RKO (cell line): ENCODE data around the gene BRAT1.

Experiments
- DNase-seq: peaks from one replicate; pipeline ENCODE4 v3.0.0-alpha.2; 2016; ENCODE audit warnings: low spot score

The BRAT1 gene

DNA sequence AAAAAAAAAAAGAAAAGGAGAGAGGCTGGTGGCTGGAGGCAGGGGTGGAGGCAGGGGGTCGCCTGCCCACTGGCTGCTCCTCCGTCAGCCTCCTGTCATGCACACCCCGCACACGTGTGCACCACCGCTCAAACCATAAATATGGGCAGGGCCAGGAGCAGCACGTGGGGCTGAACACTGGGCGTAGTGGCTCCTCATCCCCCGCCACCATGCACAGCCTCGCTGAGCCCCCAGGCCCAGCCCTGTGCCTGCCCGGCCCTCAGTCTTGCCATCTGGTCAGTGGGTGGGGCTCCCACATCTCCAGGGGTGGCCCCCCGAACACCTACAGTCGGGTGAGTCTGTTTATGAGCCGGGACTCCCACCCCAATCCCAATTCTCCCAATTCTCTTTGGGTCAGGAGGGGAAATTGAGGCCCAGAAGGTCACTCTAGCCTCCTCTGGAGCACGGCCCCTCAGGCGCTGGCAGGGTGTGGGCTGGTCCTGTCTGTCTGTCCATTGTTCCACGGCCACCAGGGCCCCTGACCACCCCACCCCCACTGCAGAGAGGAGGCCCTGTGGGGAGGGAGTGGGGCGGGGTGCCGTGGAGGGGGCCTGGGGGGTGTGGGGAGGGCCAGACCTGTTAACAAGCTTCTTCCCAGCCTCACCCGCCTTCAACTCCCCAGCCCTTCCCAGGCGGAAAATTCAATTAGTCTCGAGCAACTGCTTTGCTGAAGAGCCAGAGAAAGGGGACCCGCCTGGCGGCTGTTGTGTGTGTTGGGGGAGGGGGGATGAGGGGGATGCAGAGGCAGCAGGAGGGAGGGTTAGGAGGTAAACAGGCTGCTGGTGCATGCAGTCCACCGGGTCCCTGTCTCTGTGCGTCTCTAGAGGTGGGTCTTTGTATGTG lies 59.7 kb downstream of the BRAT1 start:
- DNase-seq, result no peak

DNA sequence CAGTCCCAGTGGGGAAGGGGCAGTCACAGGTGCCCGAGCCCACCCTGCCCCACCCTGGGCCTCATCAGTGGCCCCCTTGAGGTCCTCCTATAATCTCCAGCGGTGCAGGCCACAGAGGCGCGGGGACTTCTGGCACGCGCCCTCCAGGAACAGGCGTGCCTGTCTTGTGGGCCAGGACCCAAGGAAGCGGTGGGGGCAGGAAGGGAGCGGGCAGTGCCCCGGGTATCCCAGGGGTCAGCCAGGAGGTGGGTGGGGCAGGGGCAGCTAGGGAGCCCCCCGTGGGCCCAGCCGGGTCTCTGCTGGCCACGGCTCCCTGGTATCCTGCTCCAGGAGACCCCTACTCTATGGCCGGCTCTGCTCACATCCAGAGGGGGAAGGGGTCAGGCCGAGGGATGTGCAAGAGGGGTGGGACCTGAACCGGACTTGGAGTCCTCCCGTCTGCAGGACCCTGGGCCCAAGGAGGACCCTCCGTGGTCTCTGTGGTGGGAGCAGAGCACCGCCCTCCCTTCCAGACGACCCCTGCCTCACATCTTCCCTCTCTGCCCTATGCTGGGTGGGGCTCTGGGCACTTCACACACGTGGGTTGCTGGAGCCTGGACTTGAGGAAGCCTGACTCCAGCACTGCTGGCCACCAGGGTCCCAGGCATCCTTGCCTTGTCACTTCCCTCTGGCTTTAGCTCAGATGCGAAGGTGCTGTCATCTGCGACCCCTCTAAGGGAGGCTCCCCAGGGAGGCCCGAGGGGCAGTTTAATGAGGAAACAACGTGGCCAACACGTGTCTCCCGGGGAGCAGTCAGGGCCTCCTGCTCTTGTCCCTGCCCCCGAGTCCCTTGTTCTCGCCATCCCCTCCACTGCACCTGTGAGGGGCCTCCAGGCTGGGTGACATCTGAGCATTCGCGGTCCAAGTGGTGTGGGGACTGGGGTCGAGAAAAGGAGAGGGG lies 60.9 kb downstream of the BRAT1 start:
- no peak for DNase-seq

DNA sequence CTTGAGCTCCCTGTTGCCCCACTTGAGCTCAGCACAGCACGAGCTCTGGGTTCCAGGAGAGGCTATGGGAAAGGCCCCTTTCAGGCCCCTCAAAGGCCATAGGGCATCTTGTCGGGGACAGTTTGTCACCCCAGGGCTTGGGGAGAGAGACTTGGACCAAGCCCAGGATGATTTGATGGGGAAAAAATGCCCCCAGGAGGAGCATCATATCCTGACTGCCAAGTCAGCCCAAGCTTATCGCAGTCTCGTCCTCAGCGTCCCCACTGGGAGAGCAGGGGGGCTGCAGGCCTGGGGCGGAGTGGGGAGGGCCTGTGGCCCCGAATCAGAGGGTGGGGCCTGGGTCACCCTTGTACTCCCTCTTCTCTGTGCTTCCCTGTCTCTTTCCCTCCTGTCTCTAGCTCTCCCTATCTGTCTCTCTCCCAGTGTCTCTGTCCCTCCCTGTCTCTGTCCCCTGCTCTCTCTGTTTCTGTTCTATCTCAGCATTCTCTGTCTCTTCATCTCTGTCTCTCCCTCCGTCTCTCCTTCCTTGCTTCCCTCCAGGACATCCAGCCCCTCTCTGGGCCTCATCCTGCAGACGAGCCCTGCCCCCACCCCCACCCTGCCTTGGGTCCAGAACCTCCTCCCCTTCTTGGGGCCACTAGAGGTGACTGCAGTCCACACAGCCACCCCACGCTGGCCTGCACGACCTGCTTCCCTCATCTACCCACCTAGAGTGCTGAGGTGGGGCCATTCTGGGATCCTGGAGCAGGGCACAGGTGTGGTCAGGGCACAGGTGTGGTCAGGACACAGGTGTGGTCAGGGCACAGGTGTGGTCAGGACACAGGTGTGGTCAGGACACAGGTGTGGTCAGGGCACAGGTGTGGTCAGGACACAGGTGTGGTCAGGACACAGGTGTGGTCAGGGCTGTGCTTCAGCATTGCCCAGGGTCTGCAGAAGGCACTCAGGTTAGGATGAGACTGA lies 61.8 kb downstream of the BRAT1 start:
- DNase-seq, result no peak

DNA sequence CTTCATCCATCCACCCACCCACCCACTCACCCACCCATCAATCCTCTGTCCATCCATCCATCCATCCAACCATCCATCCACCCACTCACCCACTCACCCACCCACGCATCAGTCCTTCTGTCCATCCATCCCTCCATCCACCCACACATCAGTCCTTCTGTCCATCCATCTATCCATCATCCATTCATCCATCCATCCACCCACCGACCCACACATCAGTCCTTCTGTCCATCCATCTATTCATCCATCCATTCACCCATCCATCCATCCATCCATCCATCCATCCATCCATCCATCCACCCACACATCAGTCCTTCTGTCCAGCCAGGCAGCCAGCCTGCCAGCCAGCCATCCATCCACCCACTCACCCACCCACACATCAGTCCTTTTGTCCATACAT lies 63.3 kb downstream of the BRAT1 start:
- DNase-seq, result no peak

DNA sequence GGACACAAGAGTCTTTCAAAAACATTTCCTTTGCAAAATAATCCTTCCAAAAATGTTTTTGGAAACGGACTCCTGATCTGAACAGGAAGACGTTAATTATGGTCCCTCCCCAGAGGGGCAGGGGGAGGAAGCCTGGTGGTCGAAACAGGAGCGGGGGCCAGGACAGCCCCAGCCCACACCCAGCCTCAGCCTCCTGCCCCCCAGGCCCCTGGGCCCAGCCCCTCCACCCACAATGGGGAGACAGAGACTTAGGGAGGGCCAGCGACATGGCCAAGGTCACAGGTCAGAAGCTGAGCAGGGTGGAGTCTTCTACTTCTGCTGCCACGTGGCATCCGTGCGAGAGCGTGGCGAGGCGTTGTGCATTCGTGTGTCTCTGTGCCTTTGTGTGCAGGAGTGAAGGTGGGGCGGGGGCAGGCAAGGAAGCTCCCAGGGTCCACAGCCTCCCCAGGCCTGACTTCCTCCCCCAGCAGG lies 65.1 kb downstream of the BRAT1 start:
- DNase-seq, result no peak

DNA sequence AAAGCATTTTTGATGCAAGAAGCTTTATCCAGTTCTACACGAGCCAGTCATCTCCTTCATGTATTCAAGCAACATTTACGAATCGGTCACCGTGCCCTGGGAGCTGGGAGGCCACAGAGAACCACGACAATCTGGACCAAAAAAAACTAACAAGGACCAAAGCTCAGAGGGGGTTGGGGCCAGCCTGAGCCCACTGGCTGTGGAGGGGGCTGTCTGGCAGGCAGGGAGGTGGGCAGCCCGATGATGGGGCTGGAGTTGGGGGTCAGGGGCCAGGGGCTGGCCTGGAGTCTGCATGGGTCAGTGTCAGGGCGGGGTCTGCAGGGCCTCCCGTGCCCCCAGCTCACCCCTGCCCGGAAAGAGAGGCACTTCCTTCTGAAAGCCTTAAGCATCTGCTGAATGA lies 66.6 kb downstream of the BRAT1 start:
- DNase-seq, result no peak

DNA sequence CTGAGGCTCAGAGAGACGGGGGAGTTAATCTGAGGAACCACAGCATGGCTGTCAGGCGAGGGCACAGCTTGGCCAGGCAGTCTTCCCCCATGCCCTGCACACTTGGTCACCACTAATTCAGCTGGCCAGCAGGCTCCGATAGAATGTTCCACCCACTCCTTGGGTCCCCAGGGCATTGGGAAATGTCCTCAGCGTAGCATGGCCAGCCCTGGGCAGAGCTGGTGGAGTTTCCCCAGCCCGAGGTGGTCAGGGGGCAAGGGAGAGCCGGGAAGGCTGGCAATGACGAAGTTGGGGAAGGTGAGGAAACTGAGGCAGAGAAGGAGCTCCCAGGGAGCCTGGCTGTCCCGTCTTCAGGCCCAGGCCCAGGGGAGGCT lies 67.1 kb downstream of the BRAT1 start:
- no peak for DNase-seq
